H1 (cell line): ENCODE results near the gene S100A10. TPM values are rescaled to one million over a fixed set of nuclear protein-coding genes. Genes with fewer than 3 reads are reported as not detected.

Experiments
- CTCF ChIA-PET: fragments of 300-600 bp; sonication (Branson Sonifier 250); formaldehyde crosslinking; loops from one replicate; lab custom pipeline; 2021; ENCODE audit not compliant: partially characterized antibody; lab: Charles Lee
- POLR2A ChIA-PET: fragments of 300-600 bp; sonication (Branson Sonifier 250); formaldehyde crosslinking; loops from one replicate; lab custom pipeline; 2021; ENCODE audit warnings: inconsistent platforms; ENCODE audit not compliant: partially characterized antibody; lab: Charles Lee
- DNase-seq, 2 experiments: peaks; one replicate each; pipeline versions ENCODE4 v3.0.0 to v3.0.0-alpha.2; 2010 to 2022; ENCODE audit warnings: low spot score in 2 of 2, low read depth in 1 of 2, mixed read lengths in 1 of 2
- FAIRE-seq: peaks from 2 replicates; lab custom pipeline; 2011; peaks lifted over from hg19 to GRCh38; lab: Jason Lieb, UNC
- H2AFZ ChIP-seq: 2 replicates; pipeline ENCODE4 v1.8.1; 2012; ENCODE audit warnings: low read length, inconsistent platforms
- H2AK5ac ChIP-seq: 2 replicates; pipeline ENCODE4 v1.6.1; 2013; ENCODE audit warnings: low read depth, low read length
- H2BK120ac ChIP-seq: replicated peaks from 2 replicates; pipeline ENCODE3; 2013; ENCODE audit warnings: low read depth, low read length, inconsistent platforms
- H2BK12ac ChIP-seq: 2 replicates; pipeline ENCODE4 v1.6.1; 2013; ENCODE audit warnings: low read depth, low read length
- H2BK15ac ChIP-seq: 2 replicates; pipeline ENCODE4 v1.6.1; 2013; ENCODE audit warnings: low read length
- H2BK20ac ChIP-seq: 2 replicates; pipeline ENCODE4 v1.6.1; 2013; ENCODE audit warnings: low read length
- H2BK5ac ChIP-seq: 2 replicates; pipeline ENCODE4 v1.6.1; 2013; ENCODE audit warnings: low read depth, low read length
- H3K14ac ChIP-seq: 2 replicates; pipeline ENCODE4 v1.6.1; 2013; ENCODE audit warnings: inconsistent platforms; ENCODE audit not compliant: insufficient read length
- H3K18ac ChIP-seq: 2 replicates; pipeline ENCODE4 v1.6.1; 2013; ENCODE audit warnings: low read length; ENCODE audit errors: extremely low read depth
- H3K23ac ChIP-seq: 2 replicates; pipeline ENCODE4 v1.6.1; 2013; ENCODE audit warnings: inconsistent platforms; ENCODE audit not compliant: insufficient read length
- H3K23me2 ChIP-seq: 2 replicates; pipeline ENCODE4 v1.6.1; 2013; ENCODE audit warnings: low read depth, low read length
- H3K27ac ChIP-seq: 2 replicates; pipeline ENCODE4 v1.6.1; 2011; ENCODE audit warnings: low read depth, low read length, inconsistent platforms
- H3K27me3 ChIP-seq, 4 experiments: replicated peaks in 1 of 4; 1 replicate in 1 of 4; 2 replicates in 3 of 4; pipeline versions ENCODE4 v1.6.1 to v1.8.1; 2011 to 2013; ENCODE audit warnings: low read length in 3 of 4, mild to moderate bottlenecking in 3 of 4, inconsistent platforms in 2 of 4, mixed read lengths in 2 of 4, moderate library complexity in 1 of 4; ENCODE audit not compliant: control insufficient read depth in 3 of 4, insufficient read depth in 3 of 4; ENCODE audit errors: extremely low read depth in 1 of 4
- H3K36me3 ChIP-seq, 4 experiments: 2 replicates each; pipeline versions ENCODE4 v1.6.1 to v1.8.1; 2011 to 2013; ENCODE audit warnings: mild to moderate bottlenecking in 4 of 4, low read length in 3 of 4, moderate library complexity in 2 of 4, control low read depth in 1 of 4, inconsistent platforms in 1 of 4; ENCODE audit not compliant: insufficient read depth in 4 of 4, control insufficient read depth in 2 of 4
- H3K4ac ChIP-seq: replicated peaks from 2 replicates; pipeline ENCODE3; 2013; ENCODE audit warnings: low read length, low read depth, mixed read lengths, inconsistent platforms; ENCODE audit not compliant: insufficient read length
- H3K4me1 ChIP-seq, 4 experiments: replicated peaks in 1 of 4; 1 replicate in 1 of 4; 2 replicates in 3 of 4; pipeline versions ENCODE4 v1.6.1 to v1.8.1; 2011 to 2013; ENCODE audit warnings: low read length in 3 of 4, inconsistent platforms in 2 of 4, mixed read lengths in 1 of 4; ENCODE audit not compliant: insufficient read depth in 4 of 4, control insufficient read depth in 3 of 4
- H3K4me2 ChIP-seq, 2 experiments: 2 replicates each; pipeline versions ENCODE4 v1.6.1 to v1.8.1; 2011 to 2013; ENCODE audit warnings: low read depth in 2 of 2, low read length in 2 of 2, control low read depth in 1 of 2, inconsistent platforms in 1 of 2, mild to moderate bottlenecking in 1 of 2; ENCODE audit not compliant: insufficient read depth in 1 of 2
- H3K4me3 ChIP-seq, 4 experiments: fragments of 200-600, 300-600 bp in 1 of 4; sonication (generic), shearing (Covaris generic), sonication (Bioruptor Twin) in 1 of 4; 2 replicates each; pipeline versions ENCODE4 v1.5.1 to v1.8.1; 2011 to 2016; ENCODE audit warnings: low read length in 4 of 4, low read depth in 3 of 4, control low read depth in 2 of 4, inconsistent platforms in 2 of 4, mild to moderate bottlenecking in 2 of 4, mixed read lengths in 1 of 4, moderate library complexity in 1 of 4; ENCODE audit not compliant: insufficient read depth in 2 of 4; ENCODE audit errors: extremely low read depth in 1 of 4
- H3K56ac ChIP-seq: replicated peaks from 2 replicates; pipeline ENCODE3; 2013; ENCODE audit warnings: low read depth, mild to moderate bottlenecking, mixed read lengths, low read length, inconsistent platforms; ENCODE audit not compliant: insufficient read length
- H3K79me1 ChIP-seq: 2 replicates; pipeline ENCODE4 v1.6.1; 2013; ENCODE audit warnings: low read depth, low read length, control low read depth
- H3K79me2 ChIP-seq, 2 experiments: 2 replicates each; pipeline versions ENCODE4 v1.6.1 to v1.8.1; 2012 to 2013; ENCODE audit warnings: low read length in 2 of 2, mild to moderate bottlenecking in 2 of 2, inconsistent platforms in 1 of 2; ENCODE audit not compliant: insufficient read depth in 2 of 2, control insufficient read depth in 1 of 2
- H3K9ac ChIP-seq, 4 experiments: replicated peaks in 1 of 4; 1 replicate in 1 of 4; 2 replicates in 3 of 4; pipeline versions ENCODE4 v1.6.1 to v1.8.1; 2011 to 2013; ENCODE audit warnings: low read depth in 3 of 4, low read length in 3 of 4, control low read depth in 2 of 4, mild to moderate bottlenecking in 2 of 4, moderate library complexity in 2 of 4, inconsistent platforms in 1 of 4; ENCODE audit errors: extremely low read depth in 1 of 4
- H3K9me3 ChIP-seq, 2 experiments: 2 replicates each; pipeline versions ENCODE4 v1.6.1 to v1.8.1; 2012 to 2013; ENCODE audit warnings: mild to moderate bottlenecking in 2 of 2, moderate library complexity in 2 of 2, control low read depth in 1 of 2, inconsistent platforms in 1 of 2, low read depth in 1 of 2, low read length in 1 of 2, mixed read lengths in 1 of 2; ENCODE audit not compliant: insufficient read depth in 2 of 2
- H4K20me1 ChIP-seq, 2 experiments: replicated peaks in 1 of 2; 2 replicates each; pipeline versions ENCODE3 to v1.8.1; 2011 to 2013; ENCODE audit warnings: inconsistent platforms in 2 of 2, low read length in 2 of 2, mild to moderate bottlenecking in 1 of 2; ENCODE audit not compliant: insufficient read depth in 2 of 2, control insufficient read depth in 1 of 2
- H4K5ac ChIP-seq: 2 replicates; pipeline ENCODE4 v1.6.1; 2013; ENCODE audit warnings: low read length, low read depth, mixed read lengths, inconsistent platforms; ENCODE audit not compliant: insufficient read length
- H4K8ac ChIP-seq: 2 replicates; pipeline ENCODE4 v1.8.0; 2013; ENCODE audit warnings: mild to moderate bottlenecking, moderate library complexity, low read length, inconsistent platforms; ENCODE audit not compliant: insufficient read depth; ENCODE audit errors: extremely low read depth
- H4K91ac ChIP-seq: replicated peaks from 2 replicates; pipeline ENCODE3; 2013; ENCODE audit warnings: low read length, mixed read lengths, inconsistent platforms; ENCODE audit not compliant: insufficient read length
- ASH2L ChIP-seq: fragments of 200-600, 300-600 bp; sonication (generic); IDR thresholded peaks from one replicate; pipeline ENCODE4 v1.7.1; 2017; ENCODE audit warnings: low read length
- BACH1 ChIP-seq: IDR thresholded peaks from 2 replicates; pipeline ENCODE4 v1.6.1; 2012; ENCODE audit warnings: low read length, improper control_type of control experiment
- E2F6 ChIP-seq: IDR thresholded peaks from 2 replicates; pipeline ENCODE4 v1.6.1; 2012; ENCODE audit warnings: inconsistent platforms
- EP300 ChIP-seq, 2 experiments: IDR thresholded peaks; 1 replicate in 1 of 2; 2 replicates in 1 of 2; pipeline ENCODE4 v1.6.1; 2011 to 2012; ENCODE audit warnings: low read depth in 2 of 2, low read length in 2 of 2, mild to moderate bottlenecking in 2 of 2, borderline replicate concordance in 1 of 2, inconsistent platforms in 1 of 2, moderate library complexity in 1 of 2
- EZH2 ChIP-seq: fragments of 200-600 bp; sonication (generic); IDR thresholded peaks from 2 replicates; pipeline ENCODE4 v1.7.1; 2012; ENCODE audit warnings: low read depth, mild to moderate bottlenecking, moderate library complexity, low read length, inconsistent platforms; ENCODE audit not compliant: severe bottlenecking
- GABPA ChIP-seq: IDR thresholded peaks from 2 replicates; pipeline ENCODE4 v1.6.1; 2011; ENCODE audit warnings: mild to moderate bottlenecking, low read length, moderate library complexity, borderline replicate concordance; ENCODE audit not compliant: insufficient read depth
- GTF2F1 ChIP-seq: IDR thresholded peaks from 2 replicates; pipeline ENCODE4 v1.6.1; 2012; ENCODE audit warnings: low read depth, low read length, improper control_type of control experiment, borderline replicate concordance
- HDAC2 ChIP-seq, 2 experiments: fragments of 300-600 bp in 1 of 2; sonication (generic) in 1 of 2; IDR thresholded peaks; 2 replicates each; pipeline ENCODE4 v1.6.1; 2011 to 2012; ENCODE audit warnings: low read depth in 2 of 2, low read length in 2 of 2, mild to moderate bottlenecking in 2 of 2, moderate library complexity in 2 of 2, borderline replicate concordance in 1 of 2, inconsistent platforms in 1 of 2
- JUN ChIP-seq: IDR thresholded peaks from 2 replicates; pipeline ENCODE4 v1.6.1; 2011; ENCODE audit warnings: low read depth, mild to moderate bottlenecking, improper control_type of control experiment, low read length
- KDM5A ChIP-seq: fragments of 200-600 bp; IDR thresholded peaks from 2 replicates; pipeline ENCODE4 v1.7.1; 2012; ENCODE audit warnings: mild to moderate bottlenecking, low read length, inconsistent platforms, mixed read lengths
- RXRA ChIP-seq: IDR thresholded peaks from 2 replicates; pipeline ENCODE4 v1.6.1; 2011; ENCODE audit warnings: low read depth, mild to moderate bottlenecking, low read length, moderate library complexity; ENCODE audit not compliant: insufficient read depth
- TEAD4 ChIP-seq: IDR thresholded peaks from 2 replicates; pipeline ENCODE4 v1.6.1; 2012; ENCODE audit warnings: low read depth, low read length, inconsistent platforms, mixed read lengths
- WGBS, 2 experiments: shearing (Covaris generic) in 1 of 2; methylation state at CpG; one replicate each; pipeline versions ENCODE4 v1.1.6 to v1.1.7; 2013 to 2015; ENCODE audit warnings: low lambda C conversion rate in 2 of 2, mixed read lengths in 2 of 2, inconsistent platforms in 1 of 2, low coverage in 1 of 2, missing lambda C conversion rate in 1 of 2; ENCODE audit not compliant: insufficient replicate concordance in 2 of 2, insufficient coverage in 1 of 2, insufficient read length in 1 of 2; ENCODE audit errors: extremely low coverage in 1 of 2, missing lambda C conversion rate in 1 of 2; 5-methylcytosine and 5-hydroxymethylcytosine counted together
- polyA plus RNA-seq, 7 experiments: library from polyadenylated mRNA; depleted of rRNA in 3 of 7; stranded (reverse) in 5 of 7; unstranded in 2 of 7; fragments of >200 nt in 5 of 7; fragments of 200-250 nt in 2 of 7; gene quantifications; 1 replicate in 5 of 7; 2 replicates in 1 of 7; 4 replicates in 1 of 7; pipeline versions ENCODE4 v1.2.1 to v1.2.3, GENCODE V29; 2011 to 2013; ENCODE audit warnings: missing spikeins in 2 of 7, mixed read lengths in 2 of 7
- total RNA-seq: library from RNA; stranded (reverse); fragmentation: NEBNext Ultra II Directional; extraction: Animal tissue kit (Norgen Biotek cat#: 25700); gene quantifications from 2 replicates; pipeline ENCODE4 v1.2.1, GENCODE V29; 2021

The S100A10 gene
- total and polyA plus RNA-seq, 2 of the 8 experiments (the other 6 are each of a cell fraction or from before 2014, with no cell fraction given): 23.9 to 231 TPM

- POLR2A ChIA-PET: no interaction called here
- H4K8ac ChIP-seq: no peak overlapping the region
- H4K5ac ChIP-seq: no peak overlapping the region
- no peak overlapping the region for H2AFZ ChIP-seq
- WGBS, 2 experiments: 86% methylated on average over 7 of the region's 7 CpGs; no CpG with 5 or more reads in 1 of the 2 experiments
- H3K79me1 ChIP-seq: no peaks in the 10 kb centered on the region
- H2AK5ac ChIP-seq: no peak overlapping the region
- no peak overlapping the region for H3K9ac ChIP-seq
- CTCF ChIA-PET: interaction anchor here (1.0 to 5.4 kb wide), 9 partner anchors 11 to 47 kb away, joined by 3 to 37 read pairs (median 5); no protein-coding TSS in a partner anchor
- no peak overlapping the region for H2BK120ac ChIP-seq
- no peak overlapping the region for H2BK15ac ChIP-seq
- no peak overlapping the region for H4K91ac ChIP-seq
- no peak overlapping the region for H3K18ac ChIP-seq
- H2BK12ac ChIP-seq: no peak overlapping the region
- H3K56ac ChIP-seq: no peak overlapping the region
- no peak overlapping the region for H2BK5ac ChIP-seq
- no peaks in the 10 kb centered on the region for H3K36me3 ChIP-seq
- no peak overlapping the region for H3K27ac ChIP-seq
- H3K4ac ChIP-seq: no peak overlapping the region
- FAIRE-seq: no peak
- no peak overlapping the region for H3K4me2 ChIP-seq
- no peaks in the 10 kb centered on the region for H3K23me2 ChIP-seq
- H3K9me3 ChIP-seq: no peaks in the 10 kb centered on the region
- no peak overlapping the region for H3K14ac ChIP-seq
- H3K4me1 ChIP-seq: no peaks in the 10 kb centered on the region
- H3K4me3 ChIP-seq: no peak overlapping the region
- H3K27me3 ChIP-seq: no peaks in the 10 kb centered on the region
- H4K20me1 ChIP-seq: no peaks in the 10 kb centered on the region
- H2BK20ac ChIP-seq: no peak overlapping the region
- no peak for DNase-seq
- no peak overlapping the region for H3K23ac ChIP-seq
- H3K79me2 ChIP-seq: no peaks in the 10 kb centered on the region
- TF ChIP-seq EP300 (IDR thresholded peaks at IDR 0.05; ENCODE audit: borderline replicate concordance in 1 of 2, low read depth in 2 of 2, low read length in 2 of 2) (no peak), JUN (no peak), E2F6 (no peak), BACH1 (no peak), EZH2 (no peak), RXRA (no peak), GTF2F1 (no peak), KDM5A (no peak), TEAD4 (no peak), GABPA (no peak), HDAC2 (IDR thresholded peaks at IDR 0.05; ENCODE audit: borderline replicate concordance in 1 of 2, low read depth in 2 of 2, low read length in 2 of 2) (no peak), ASH2L (no peak)
These were observed 40.1 kb downstream of the S100A10 start for GRCh38 chr1:151953409-151954094.
